ENCODE results near the gene TTC14.
A peak's percentile ranks its signal among the peaks of the same experiment; 100 is the strongest.

TTC14 gene

DNA sequence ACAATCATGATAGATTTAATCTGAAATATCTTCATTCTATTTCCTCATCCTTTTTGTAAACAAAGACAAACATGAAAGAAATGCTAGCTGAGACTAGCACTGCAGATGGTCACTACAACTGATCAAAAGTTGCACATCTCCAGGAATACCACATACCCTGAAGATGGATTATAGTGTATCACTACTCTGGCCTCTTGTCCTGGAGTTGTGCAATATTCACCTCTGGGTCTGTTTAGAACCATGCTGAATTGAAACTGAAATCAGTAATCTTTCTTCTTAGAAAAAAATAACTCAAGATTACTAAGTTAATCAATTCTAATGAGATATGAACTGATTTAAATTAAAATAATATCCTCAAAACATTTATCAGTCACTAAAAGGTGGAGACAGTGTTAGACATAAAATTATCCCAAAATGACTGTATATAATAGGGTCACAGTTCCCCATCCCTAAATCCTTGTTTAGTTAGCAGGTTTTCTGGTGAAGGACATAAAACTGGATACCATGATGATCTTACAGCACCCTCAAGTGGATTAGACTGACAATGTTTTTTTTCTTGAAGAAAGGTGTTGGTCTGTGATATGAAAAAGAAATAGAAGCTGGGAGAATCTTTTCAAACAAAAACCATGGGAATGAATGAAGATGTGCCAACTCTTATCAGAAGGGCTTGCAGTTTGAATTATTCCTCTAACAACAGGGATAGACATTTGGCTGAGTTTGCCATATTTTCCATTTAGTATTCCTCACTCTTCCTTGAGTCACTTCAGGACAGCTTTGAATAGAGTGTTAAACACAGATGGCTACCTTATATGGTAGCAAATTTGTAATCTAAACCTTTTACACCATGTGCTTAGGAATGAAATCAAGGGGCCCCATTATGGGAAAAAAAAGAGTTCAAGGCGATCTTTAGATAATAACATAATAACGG is 7.1 kb upstream of the TTC14 start:
- H3K9ac ChIP-seq, result no peak overlapping the region
- H3K4me3 ChIP-seq (ENCODE audit: low read depth, low read length), result no peak overlapping the region
- H3K4me1 ChIP-seq, result no peaks in the 10 kb centered on the region
- H3K27ac ChIP-seq, result no peak overlapping the region
- H3K79me2 ChIP-seq, result no peaks in the 10 kb centered on the region
- H3K27me3 ChIP-seq (ENCODE audit: control insufficient read depth, insufficient read depth, low read length), result no peaks in the 10 kb centered on the region
- peak; percentile 69 for TF ChIP-seq CTCF (IDR thresholded peaks at IDR 0.05)
- H2AFZ ChIP-seq, result no peak overlapping the region
- no peaks in the 10 kb centered on the region for H3K36me3 ChIP-seq (ENCODE audit: control insufficient read depth, insufficient read depth, low read length)
- H3K4me2 ChIP-seq (ENCODE audit: low read length), result no peak overlapping the region
- H3K9me3 ChIP-seq (ENCODE audit: control insufficient read depth, low read length), result no peaks in the 10 kb centered on the region

- Histone ChIP-seq H3K4me3 (ENCODE audit: low read depth, low read length) (no peak overlapping the region), H3K79me2 (no peaks in the 10 kb centered on the region), H3K4me1 (no peaks in the 10 kb centered on the region), H3K36me3 (ENCODE audit: control insufficient read depth, insufficient read depth, low read length) (no peaks in the 10 kb centered on the region), H3K27me3 (ENCODE audit: control insufficient read depth, insufficient read depth, low read length) (no peaks in the 10 kb centered on the region), H2AFZ (no peak overlapping the region), H3K9me3 (ENCODE audit: control insufficient read depth, low read length) (no peaks in the 10 kb centered on the region), H3K4me2 (ENCODE audit: low read length) (no peak overlapping the region), H3K9ac (no peak overlapping the region), H3K27ac (no peak overlapping the region)
- TF ChIP-seq CTCF (IDR thresholded peaks at IDR 0.05), result no peak
These were observed 6.4 kb upstream of the TTC14 start for GRCh38 chr3:180595559-180595935.

DNA sequence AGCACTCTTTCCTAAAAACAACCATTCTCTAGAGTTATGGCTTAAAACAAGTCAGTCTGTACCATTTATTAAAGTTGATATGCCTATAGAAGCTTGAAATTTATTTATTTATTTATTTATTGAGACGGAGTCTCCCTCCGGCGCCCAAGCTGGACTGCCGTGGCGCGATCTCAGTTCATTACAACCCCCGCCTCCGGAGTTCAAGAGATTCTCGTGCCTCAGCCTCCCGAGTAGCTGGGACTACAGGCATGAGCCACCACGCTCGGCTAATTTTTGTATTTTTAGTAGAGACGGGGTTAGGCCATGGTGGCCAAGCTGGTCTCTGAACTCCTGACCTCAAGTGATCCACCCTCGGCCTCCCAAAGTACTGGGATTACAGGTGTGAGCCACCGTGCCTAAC is 1.5 kb upstream of the TTC14 start:
- Histone ChIP-seq H3K9me3 (ENCODE audit: control insufficient read depth, low read length) (no peaks in the 10 kb centered on the region), H3K79me2 (no peaks in the 10 kb centered on the region), H3K27ac (no peak overlapping the region), H3K4me1 (peaks cover 9% of the 10 kb centered on the region), H3K9ac (no peak overlapping the region), H3K27me3 (ENCODE audit: control insufficient read depth, insufficient read depth, low read length) (no peaks in the 10 kb centered on the region), H2AFZ (no peak overlapping the region), H3K36me3 (ENCODE audit: control insufficient read depth, insufficient read depth, low read length) (peaks cover 3% of the 10 kb centered on the region), H3K4me2 (ENCODE audit: low read length) (no peak overlapping the region), H3K4me3 (ENCODE audit: low read depth, low read length) (no peak overlapping the region)
- TF ChIP-seq CTCF (IDR thresholded peaks at IDR 0.05), result no peak

GRCh38 chr3:180611006-180611405 is 9.0 kb downstream of the TTC14 start:
- no peak for TF ChIP-seq CTCF (IDR thresholded peaks at IDR 0.05)
- no peak overlapping the region for H3K4me2 ChIP-seq (ENCODE audit: low read length)
- no peaks in the 10 kb centered on the region for H3K27me3 ChIP-seq (ENCODE audit: control insufficient read depth, insufficient read depth, low read length)
- no peak overlapping the region for H3K9ac ChIP-seq
- H3K4me3 ChIP-seq (ENCODE audit: low read depth, low read length), result no peak overlapping the region
- no peak overlapping the region for H2AFZ ChIP-seq
- no peaks in the 10 kb centered on the region for H3K9me3 ChIP-seq (ENCODE audit: control insufficient read depth, low read length)
- H3K79me2 ChIP-seq, result no peaks in the 10 kb centered on the region
- H3K36me3 ChIP-seq (ENCODE audit: control insufficient read depth, insufficient read depth, low read length), result no peaks in the 10 kb centered on the region
- H3K27ac ChIP-seq, result no peak overlapping the region
- no peaks in the 10 kb centered on the region for H3K4me1 ChIP-seq

DNA sequence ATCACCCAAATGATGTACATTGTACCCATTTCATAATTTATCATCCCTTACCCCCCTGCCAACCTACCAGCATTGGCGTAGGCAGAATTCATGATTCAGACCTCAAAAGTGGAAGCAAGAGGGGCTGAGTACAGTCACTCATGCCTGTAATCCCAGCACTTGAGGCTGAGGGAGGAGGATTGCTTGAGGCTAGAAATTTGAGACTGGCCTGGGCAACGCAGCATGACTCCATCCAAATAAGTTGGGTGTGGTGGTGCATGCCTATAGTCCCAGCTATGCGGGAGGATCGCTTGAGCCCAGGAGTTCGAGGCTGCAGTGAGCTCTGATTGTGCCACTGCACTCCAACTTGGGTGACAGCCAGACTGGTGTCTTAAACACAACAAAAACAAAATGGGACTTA is 10.4 kb downstream of the TTC14 start:
- Histone ChIP-seq H3K27ac (no peak overlapping the region), H3K79me2 (no peaks in the 10 kb centered on the region), H3K4me3 (ENCODE audit: low read depth, low read length) (no peak overlapping the region), H2AFZ (no peak overlapping the region), H3K9ac (no peak overlapping the region), H3K4me2 (ENCODE audit: low read length) (no peak overlapping the region), H3K27me3 (ENCODE audit: control insufficient read depth, insufficient read depth, low read length) (no peaks in the 10 kb centered on the region), H3K9me3 (ENCODE audit: control insufficient read depth, low read length) (no peaks in the 10 kb centered on the region), H3K36me3 (ENCODE audit: control insufficient read depth, insufficient read depth, low read length) (no peaks in the 10 kb centered on the region), H3K4me1 (no peaks in the 10 kb centered on the region)
- TF ChIP-seq CTCF (IDR thresholded peaks at IDR 0.05), result no peak

Data from parathyroid adenoma (tissue), 2 donors.